Chondrocyte (in vitro differentiated cells): Measurements from ENCODE around the gene DDX52. TPM values are rescaled to one million over a fixed set of nuclear protein-coding genes. Genes with fewer than 3 reads are reported as not detected.
A peak's percentile ranks its signal among the peaks of the same experiment; 100 is the strongest.

ENCODE experiments used
- DNase-seq: peaks from one replicate; pipeline ENCODE4 v3.0.0; 2021; ENCODE audit warnings: mixed read lengths, low spot score
- H3K27ac Mint-ChIP-seq: one replicate; pipeline ENCODE4 v1.8.0; 2021; ENCODE audit warnings: mild to moderate bottlenecking, moderate library complexity, mixed read lengths; ENCODE audit not compliant: unreplicated experiment
- H3K27me3 Mint-ChIP-seq: 2 replicates; pipeline ENCODE4 v1.8.0; 2021; ENCODE audit warnings: low read depth, mixed read lengths
- H3K36me3 Mint-ChIP-seq: 2 replicates; pipeline ENCODE4 v1.8.0; 2021; ENCODE audit warnings: low read depth, mixed read lengths
- H3K4me1 Mint-ChIP-seq: 2 replicates; pipeline ENCODE4 v1.8.0; 2021; ENCODE audit warnings: low read depth, mild to moderate bottlenecking, mixed read lengths
- H3K4me3 Mint-ChIP-seq: one replicate; pipeline ENCODE4 v1.8.0; 2021; ENCODE audit warnings: mild to moderate bottlenecking, moderate library complexity, mixed read lengths; ENCODE audit not compliant: unreplicated experiment
- H3K9me3 Mint-ChIP-seq: 2 replicates; pipeline ENCODE4 v1.8.0; 2021; ENCODE audit warnings: low read depth, mixed read lengths
- CTCF ChIP-seq: fragments of 200-600 bp; sonication (generic); IDR thresholded peaks from 2 replicates; pipeline ENCODE4 v1.5.0; 2021; ENCODE audit warnings: antibody characterized with exemption, mild to moderate bottlenecking, moderate library complexity
- total RNA-seq: library from RNA; stranded (reverse); gene quantifications from 3 replicates; pipeline ENCODE4 v1.2.1, GENCODE V29; 2021

Gene DDX52
- total RNA-seq, 1 donor from 2014 or later = 43.9 TPM

- no peak overlapping the region for H3K4me3 Mint-ChIP-seq
- TF ChIP-seq CTCF = no peak
- peak overlapping the region; percentile 34 for H3K27ac Mint-ChIP-seq
- H3K4me1 Mint-ChIP-seq = peaks cover 60% of the 10 kb centered on the region
- H3K27me3 Mint-ChIP-seq = no peaks in the 10 kb centered on the region
- DNase-seq = no peak
- H3K36me3 Mint-ChIP-seq = peaks cover 4% of the 10 kb centered on the region
- H3K9me3 Mint-ChIP-seq = no peaks in the 10 kb centered on the region
Observed at GRCh38 chr17:37605081-37605480, 38.2 kb downstream of the DDX52 start.

- no peak for DNase-seq
- TF ChIP-seq CTCF = no peak
- no peaks in the 10 kb centered on the region for H3K9me3 Mint-ChIP-seq
- no peaks in the 10 kb centered on the region for H3K27me3 Mint-ChIP-seq
- H3K36me3 Mint-ChIP-seq = peaks cover 6% of the 10 kb centered on the region
- H3K4me1 Mint-ChIP-seq = peaks cover 55% of the 10 kb centered on the region
- H3K4me3 Mint-ChIP-seq = no peak overlapping the region
- H3K27ac Mint-ChIP-seq = peak overlapping the region; percentile 38
Observed at GRCh38 chr17:37604556-37604955, 38.7 kb downstream of the DDX52 start.

- Mint-ChIP-seq H3K36me3 (peaks cover 21% of the 10 kb centered on the region), H3K27ac (no peak overlapping the region), H3K4me3 (no peak overlapping the region), H3K9me3 (no peaks in the 10 kb centered on the region), H3K27me3 (no peaks in the 10 kb centered on the region), H3K4me1 (peaks cover 10% of the 10 kb centered on the region)
- TF ChIP-seq CTCF = no peak
- DNase-seq = no peak
Observed at GRCh38 chr17:37598145-37598544, 45.1 kb downstream of the DDX52 start.

GRCh38 chr17:37592291-37592690 is 51.0 kb downstream of the DDX52 start:
- H3K36me3 Mint-ChIP-seq = peaks cover 22% of the 10 kb centered on the region
- no peak overlapping the region for H3K27ac Mint-ChIP-seq
- H3K9me3 Mint-ChIP-seq = no peaks in the 10 kb centered on the region
- no peak for DNase-seq
- H3K4me3 Mint-ChIP-seq = no peak overlapping the region
- TF ChIP-seq CTCF = no peak
- H3K4me1 Mint-ChIP-seq = peaks cover 5% of the 10 kb centered on the region
- no peaks in the 10 kb centered on the region for H3K27me3 Mint-ChIP-seq

- Mint-ChIP-seq H3K27me3 (no peaks in the 10 kb centered on the region), H3K4me1 (no peaks in the 10 kb centered on the region), H3K36me3 (peaks cover 14% of the 10 kb centered on the region), H3K9me3 (no peaks in the 10 kb centered on the region), H3K4me3 (no peak overlapping the region), H3K27ac (no peak overlapping the region)
- DNase-seq = no peak
- TF ChIP-seq CTCF = no peak
Observed at GRCh38 chr17:37585066-37585465, 58.2 kb downstream of the DDX52 start.
